Stimulated activated CD8-positive, alpha-beta memory T cell treated with anti-CD3 and anti-CD28 coated beads, Interleukin-7, amount 100 ng/mL, for 1 hour (primary cell): ENCODE measurements around the gene COMMD8.
A peak's percentile ranks its signal among the peaks of the same experiment; 100 is the strongest.
"Not testable (repeated sequence)": the region's sequence is repeated elsewhere in the genome, so short reads cannot be mapped to it uniquely, and the experiment has no call there.

Source experiments
- DNase-seq, 2 donors: peaks; one replicate each; pipeline ENCODE4 v3.0.0-alpha.2; 2020; ENCODE audit warnings: low read depth in 2 of 2

The COMMD8 gene

GRCh38 chr4:47463235-47463956 is at the start of gene COMMD8:
Gene COMMD8 (minus strand): TSS chr4:47463702. CDS start chr4:47463651, 51 bp downstream.
- DNase-seq: peak; percentile 92 to 96

GRCh38 chr4:47510506-47511143 is 47.1 kb upstream of the COMMD8 start:
- DNase-seq: no peak

GRCh38 chr4:47505666-47506065 is 42.2 kb upstream of the COMMD8 start:
- DNase-seq: no peak

- no peak for DNase-seq
Measured at GRCh38 chr4:47505147-47505546, 41.6 kb upstream of the COMMD8 start.

- no peak for DNase-seq
Measured at GRCh38 chr4:47500776-47501175, 37.3 kb upstream of the COMMD8 start.

- no peak for DNase-seq
Measured at GRCh38 chr4:47499700-47500099, 36.2 kb upstream of the COMMD8 start.

GRCh38 chr4:47498899-47499298 is 35.4 kb upstream of the COMMD8 start:
- no peak for DNase-seq

GRCh38 chr4:47494124-47494430 is 30.6 kb upstream of the COMMD8 start:
- no peak for DNase-seq

GRCh38 chr4:47493238-47494123 is 30.0 kb upstream of the COMMD8 start:
- no peak for DNase-seq

- no peak for DNase-seq
Measured at GRCh38 chr4:47490550-47490949, 27.0 kb upstream of the COMMD8 start.

- no peak for DNase-seq
Measured at GRCh38 chr4:47488706-47489105, 25.2 kb upstream of the COMMD8 start.

GRCh38 chr4:47486727-47487126 is 23.2 kb upstream of the COMMD8 start:
- not testable (repeated sequence) for DNase-seq

- DNase-seq: no peak
Measured at GRCh38 chr4:47486231-47486673, 22.8 kb upstream of the COMMD8 start.

GRCh38 chr4:47485768-47486167 is 22.3 kb upstream of the COMMD8 start:
- DNase-seq: no peak

- DNase-seq: peak; percentile 42 to 58
Measured at GRCh38 chr4:47485047-47485692, 21.7 kb upstream of the COMMD8 start, which contains the start of gene ATP10D. Gene ATP10D (plus strand): TSS chr4:47485275. CDS start chr4:47512541, 27,266 bp downstream.

- no peak for DNase-seq
Measured at GRCh38 chr4:47484168-47484567, 20.7 kb upstream of the COMMD8 start.

GRCh38 chr4:47483745-47484144 is 20.2 kb upstream of the COMMD8 start:
- DNase-seq: no peak

GRCh38 chr4:47482326-47482725 is 18.8 kb upstream of the COMMD8 start:
- no peak for DNase-seq

GRCh38 chr4:47478804-47479203 is 15.3 kb upstream of the COMMD8 start:
- DNase-seq: no peak

- DNase-seq: no peak
Measured at GRCh38 chr4:47475411-47475810, 11.9 kb upstream of the COMMD8 start.

GRCh38 chr4:47474799-47475198 is 11.3 kb upstream of the COMMD8 start:
- DNase-seq: no peak
